GM12878 (cell line): ENCODE results near the gene GABRR1. TPM values are rescaled to one million over a fixed set of nuclear protein-coding genes. Genes with fewer than 3 reads are reported as not detected.

Experiments
- ATAC-seq: fragments of 200-7000 bp; cut with Tn5 transposase; 3 replicates; pipeline ENCODE4 v1.9.1; 2020; ENCODE audit warnings: mild to moderate bottlenecking, moderate library complexity
- BruUV-seq: library from RNA; stranded (reverse); fragments of 400-500 nt; replicated peaks from 2 replicates; lab custom pipeline; 2021; lab: Mats Ljungman, UMichigan
- CTCF ChIA-PET: fragments of 300-600 bp; sonication (Branson Sonifier 250); formaldehyde crosslinking; extraction: SDS; loops from one replicate; lab custom pipeline; 2021; ENCODE audit warnings: inconsistent platforms; lab: Yijun Ruan, JAX
- POLR2A ChIA-PET: fragments of 350-600 bp; formaldehyde crosslinking; extraction: SDS; loops from one replicate; lab custom pipeline; 2021; ENCODE audit warnings: inconsistent platforms; lab: Charles Lee
- RAD21 ChIA-PET: fragments of 300-600 bp; sonication (Branson Sonifier 250); formaldehyde crosslinking; loops from one replicate; lab custom pipeline; 2023; ENCODE audit warnings: antibody characterized with exemption; ENCODE audit not compliant: unreplicated experiment; lab: Charles Lee
- SMC1A ChIA-PET: fragments of 300-600 bp; sonication (Branson Sonifier 250); formaldehyde crosslinking; loops from one replicate; lab custom pipeline; 2023; ENCODE audit not compliant: unreplicated experiment, uncharacterized antibody; lab: Charles Lee
- DNase-seq: peaks from one replicate; pipeline ENCODE4 v3.0.0-alpha.2; 2011; ENCODE audit warnings: low read depth, low spot score
- FAIRE-seq: peaks from 3 replicates; lab custom pipeline; 2011; peaks lifted over from hg19 to GRCh38; lab: Jason Lieb, UNC
- H2AFZ ChIP-seq: 2 replicates; pipeline ENCODE4 v1.6.0; 2011; ENCODE audit warnings: low read depth, low read length, control low read depth; ENCODE audit not compliant: control insufficient read depth
- H3K27ac ChIP-seq: 2 replicates; pipeline ENCODE4 v1.5.1; 2011; ENCODE audit warnings: control low read depth; ENCODE audit not compliant: control insufficient read depth, insufficient read depth
- H3K27me3 ChIP-seq, 2 experiments: replicated peaks in 1 of 2; 2 replicates each; pipeline versions ENCODE4 v1.6.0 to v1.6.1; 2011; ENCODE audit warnings: low read length in 1 of 2; ENCODE audit not compliant: control insufficient read depth in 2 of 2, insufficient read depth in 2 of 2
- H3K36me3 ChIP-seq, 2 experiments: 2 replicates each; pipeline ENCODE4 v1.5.1; 2011; ENCODE audit warnings: low read length in 1 of 2; ENCODE audit not compliant: control insufficient read depth in 2 of 2, insufficient read depth in 2 of 2
- H3K4me1 ChIP-seq: 2 replicates; pipeline ENCODE4 v1.6.1; 2011; ENCODE audit warnings: mild to moderate bottlenecking, low read length, moderate library complexity, mixed read lengths; ENCODE audit not compliant: control insufficient read depth, insufficient read depth
- H3K4me2 ChIP-seq: 2 replicates; pipeline ENCODE4 v1.6.0; 2011; ENCODE audit warnings: control low read depth; ENCODE audit not compliant: control insufficient read depth, insufficient read depth
- H3K4me3 ChIP-seq: fragments of 200-600 bp; sonication (generic); 2 replicates; pipeline ENCODE4 v1.5.1; 2016
- H3K79me2 ChIP-seq: 2 replicates; pipeline ENCODE4 v1.6.0; 2011; ENCODE audit warnings: low read length; ENCODE audit not compliant: control insufficient read depth, insufficient read depth
- H3K9ac ChIP-seq: 2 replicates; pipeline ENCODE4 v1.8.0; 2011; ENCODE audit warnings: low read length, control low read depth, mixed read lengths; ENCODE audit not compliant: control insufficient read depth, insufficient read depth
- H3K9me3 ChIP-seq: replicated peaks from 3 replicates; pipeline ENCODE4 v1.5.1; 2011; ENCODE audit warnings: mild to moderate bottlenecking, low read length; ENCODE audit not compliant: control insufficient read depth, insufficient read depth
- H4K20me1 ChIP-seq: 2 replicates; pipeline ENCODE4 v1.6.0; 2011; ENCODE audit not compliant: control insufficient read depth, insufficient read depth
- DPF2 ChIP-seq: fragments of 450-650 bp; IDR thresholded peaks from 2 replicates; pipeline ENCODE4 v1.6.1; 2017; ENCODE audit warnings: mild to moderate bottlenecking
- GABPA ChIP-seq: IDR thresholded peaks from 2 replicates; pipeline ENCODE4 v1.6.1; 2014; ENCODE audit warnings: antibody characterized with exemption, low read depth, mild to moderate bottlenecking, inconsistent platforms
- MEF2B ChIP-seq: fragments of 450-650 bp; IDR thresholded peaks from 2 replicates; pipeline ENCODE4 v1.6.1; 2018; ENCODE audit warnings: mild to moderate bottlenecking, moderate library complexity; ENCODE audit not compliant: partially characterized antibody, poor library complexity, severe bottlenecking
- POLR2AphosphoS5 ChIP-seq: IDR thresholded peaks from 2 replicates; pipeline ENCODE4 v1.6.1; 2011; ENCODE audit warnings: mild to moderate bottlenecking, low read length, inconsistent platforms
- RCOR1 ChIP-seq: conservative IDR thresholded peaks from 2 replicates; pipeline ENCODE4 v1.6.1; 2012; ENCODE audit warnings: low read depth, low read length, improper control_type of control experiment
- RFX5 ChIP-seq: IDR thresholded peaks from 2 replicates; pipeline ENCODE4 v1.6.1; 2011; ENCODE audit warnings: low read depth, low read length, improper control_type of control experiment
- RUNX3 ChIP-seq: IDR thresholded peaks from 2 replicates; pipeline ENCODE4 v1.6.1; 2012; ENCODE audit warnings: low read length, inconsistent platforms
- SPI1 ChIP-seq: IDR thresholded peaks from 2 replicates; pipeline ENCODE4 v1.6.1; 2011; ENCODE audit warnings: low read depth, mild to moderate bottlenecking, low read length, moderate library complexity, borderline replicate concordance; ENCODE audit not compliant: insufficient read depth
- SREBF1 ChIP-seq: IDR thresholded peaks from 2 replicates; pipeline ENCODE4 v1.6.1; 2012; ENCODE audit warnings: mild to moderate bottlenecking, low read length
- WGBS: methylation state at CpG from one replicate; pipeline ENCODE4 v1.1.6; 2016; ENCODE audit warnings: low lambda C conversion rate; ENCODE audit not compliant: insufficient replicate concordance, insufficient coverage; ENCODE audit errors: missing lambda C conversion rate; 5-methylcytosine and 5-hydroxymethylcytosine counted together
- in situ Hi-C: fragments of 300-500 bp; cut with MboI; formaldehyde crosslinking; loops from 9 replicates; pipeline ENCODE4 v1.14.3; 2018; ENCODE audit warnings: mixed read lengths
- intact Hi-C: fragments of 100-400 bp; cut with micrococcal nuclease; formaldehyde crosslinking; loops from one replicate; pipeline ENCODE4 v1.14.2; 2022; ENCODE audit not compliant: unreplicated experiment
- polyA plus RNA-seq, 11 experiments: library from polyadenylated mRNA; depleted of rRNA in 4 of 11; unstranded in 6 of 11; stranded (reverse) in 5 of 11; fragments of >200 nt; fragmentation: Nextera tagmentation in 4 of 11; fragmentation: Illumina TruSeq in 1 of 11; extraction: Ambion mirVana in 4 of 11; extraction: Trizol in 1 of 11; gene quantifications; 1 replicate in 1 of 11; 2 replicates in 10 of 11; pipeline versions ENCODE4 v1.2.1 to v1.2.3, GENCODE V29; 2011 to 2016; ENCODE audit warnings: inconsistent platforms in 2 of 11, missing spikeins in 2 of 11, low read depth in 1 of 11
- total RNA-seq, 4 experiments: library from RNA; depleted of rRNA in 3 of 4; stranded (reverse); fragments of >200 nt in 3 of 4; fragmentation: Illumina TruSeq in 1 of 4; extraction: Trizol in 1 of 4; gene quantifications; 2 replicates each; pipeline versions ENCODE4 v1.2.1 to v1.2.3, GENCODE V29; 2013 to 2021
- TF ChIP-seq, protein P1 (sequence below): fragments of 450-650 bp; formaldehyde crosslinking; IDR thresholded peaks from 2 replicates; pipeline ENCODE4 v1.4.0; 2020; ENCODE audit warnings: mild to moderate bottlenecking, moderate library complexity
- TF ChIP-seq, protein P2 (sequence below): IDR thresholded peaks from 2 replicates; pipeline ENCODE4 v1.6.1; 2011; ENCODE audit warnings: mild to moderate bottlenecking, low read depth, low read length, moderate library complexity; ENCODE audit not compliant: insufficient replicate concordance
- TF ChIP-seq, protein P3 (sequence below): IDR thresholded peaks from 2 replicates; pipeline ENCODE4 v1.6.1; 2012; ENCODE audit warnings: low read depth, low read length, improper control_type of control experiment
- TF ChIP-seq, protein P4 (sequence below), 3 experiments: IDR thresholded peaks in 2 of 3; conservative IDR thresholded peaks in 1 of 3; 2 replicates each; pipeline ENCODE4 v1.5.1; 2011; ENCODE audit warnings: low read depth in 3 of 3, low read length in 3 of 3, mild to moderate bottlenecking in 3 of 3, control low read depth in 2 of 3, moderate library complexity in 2 of 3, inconsistent platforms in 1 of 3, mixed read lengths in 1 of 3; ENCODE audit not compliant: control insufficient read depth in 2 of 3, insufficient read depth in 1 of 3; ENCODE audit errors: extremely low read depth in 1 of 3

Gene GABRR1
- total and polyA plus RNA-seq, 10 of the 15 experiments (the other 5 are each of a cell fraction or from before 2014, with no cell fraction given), result not detected

DNA sequence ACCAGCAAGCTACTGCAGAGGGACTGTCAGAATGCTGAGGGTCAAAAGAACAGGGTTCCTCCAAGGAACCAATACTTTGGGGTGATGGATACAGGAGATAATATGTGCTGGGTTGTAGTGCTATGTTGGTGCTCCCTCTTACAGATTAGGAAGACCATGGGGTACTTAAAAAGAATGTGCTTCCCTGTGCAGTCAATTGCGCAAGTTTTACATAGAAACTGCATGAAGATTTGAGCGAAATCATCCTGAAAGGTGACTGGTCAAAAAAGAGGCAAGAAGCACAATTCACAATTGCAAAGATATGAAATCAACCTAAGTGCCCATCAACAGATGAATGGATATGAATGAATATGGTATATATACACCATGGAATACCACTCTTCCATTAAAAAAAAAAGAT lies 33.9 kb downstream of the GABRR1 start:
- SMC1A ChIA-PET, result interaction anchor here (1.1 kb wide), 1 partner anchor 30 kb away, joined by 3 read pairs; no protein-coding TSS in a partner anchor
- POLR2A ChIA-PET, result no interaction called here
- FAIRE-seq (no peak), DNase-seq (no peak), ATAC-seq (no peak)
- RAD21 ChIA-PET, result no interaction called here
- no TSS peak for BruUV-seq
- intact Hi-C loops (no loop called here), in situ Hi-C loops (no loop called here)
- Histone ChIP-seq H3K9me3 (no peaks in the 10 kb centered on the region), H3K4me3 (no peak overlapping the region), H3K4me2 (no peak overlapping the region), H3K27me3 (peaks cover 2% of the 10 kb centered on the region in 2 experiments; a peak in 3 of 4 replicates), H3K79me2 (no peaks in the 10 kb centered on the region), H2AFZ (no peak overlapping the region), H3K27ac (no peak overlapping the region), H4K20me1 (no peaks in the 10 kb centered on the region), H3K4me1 (no peaks in the 10 kb centered on the region), H3K36me3 (no peaks in the 10 kb centered on the region), H3K9ac (no peak overlapping the region)
- WGBS, result 23% methylated on average over 2 of the region's 2 CpGs
- CTCF ChIA-PET, result no interaction called here
- TF ChIP-seq POLR2AphosphoS5 (no peak), MEF2B (no peak), RFX5 (no peak), GABPA (no peak), SREBF1 (no peak), DPF2 (no peak), RCOR1 (no peak), RUNX3 (no peak), SPI1 (no peak)
- TF ChIP-seq, protein P1, sequence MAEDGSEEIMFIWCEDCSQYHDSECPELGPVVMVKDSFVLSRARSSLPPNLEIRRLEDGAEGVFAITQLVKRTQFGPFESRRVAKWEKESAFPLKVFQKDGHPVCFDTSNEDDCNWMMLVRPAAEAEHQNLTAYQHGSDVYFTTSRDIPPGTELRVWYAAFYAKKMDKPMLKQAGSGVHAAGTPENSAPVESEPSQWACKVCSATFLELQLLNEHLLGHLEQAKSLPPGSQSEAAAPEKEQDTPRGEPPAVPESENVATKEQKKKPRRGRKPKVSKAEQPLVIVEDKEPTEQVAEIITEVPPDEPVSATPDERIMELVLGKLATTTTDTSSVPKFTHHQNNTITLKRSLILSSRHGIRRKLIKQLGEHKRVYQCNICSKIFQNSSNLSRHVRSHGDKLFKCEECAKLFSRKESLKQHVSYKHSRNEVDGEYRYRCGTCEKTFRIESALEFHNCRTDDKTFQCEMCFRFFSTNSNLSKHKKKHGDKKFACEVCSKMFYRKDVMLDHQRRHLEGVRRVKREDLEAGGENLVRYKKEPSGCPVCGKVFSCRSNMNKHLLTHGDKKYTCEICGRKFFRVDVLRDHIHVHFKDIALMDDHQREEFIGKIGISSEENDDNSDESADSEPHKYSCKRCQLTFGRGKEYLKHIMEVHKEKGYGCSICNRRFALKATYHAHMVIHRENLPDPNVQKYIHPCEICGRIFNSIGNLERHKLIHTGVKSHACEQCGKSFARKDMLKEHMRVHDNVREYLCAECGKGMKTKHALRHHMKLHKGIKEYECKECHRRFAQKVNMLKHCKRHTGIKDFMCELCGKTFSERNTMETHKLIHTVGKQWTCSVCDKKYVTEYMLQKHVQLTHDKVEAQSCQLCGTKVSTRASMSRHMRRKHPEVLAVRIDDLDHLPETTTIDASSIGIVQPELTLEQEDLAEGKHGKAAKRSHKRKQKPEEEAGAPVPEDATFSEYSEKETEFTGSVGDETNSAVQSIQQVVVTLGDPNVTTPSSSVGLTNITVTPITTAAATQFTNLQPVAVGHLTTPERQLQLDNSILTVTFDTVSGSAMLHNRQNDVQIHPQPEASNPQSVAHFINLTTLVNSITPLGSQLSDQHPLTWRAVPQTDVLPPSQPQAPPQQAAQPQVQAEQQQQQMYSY (CRISPR knock-in tag), result no peak
- TF ChIP-seq, protein P2, sequence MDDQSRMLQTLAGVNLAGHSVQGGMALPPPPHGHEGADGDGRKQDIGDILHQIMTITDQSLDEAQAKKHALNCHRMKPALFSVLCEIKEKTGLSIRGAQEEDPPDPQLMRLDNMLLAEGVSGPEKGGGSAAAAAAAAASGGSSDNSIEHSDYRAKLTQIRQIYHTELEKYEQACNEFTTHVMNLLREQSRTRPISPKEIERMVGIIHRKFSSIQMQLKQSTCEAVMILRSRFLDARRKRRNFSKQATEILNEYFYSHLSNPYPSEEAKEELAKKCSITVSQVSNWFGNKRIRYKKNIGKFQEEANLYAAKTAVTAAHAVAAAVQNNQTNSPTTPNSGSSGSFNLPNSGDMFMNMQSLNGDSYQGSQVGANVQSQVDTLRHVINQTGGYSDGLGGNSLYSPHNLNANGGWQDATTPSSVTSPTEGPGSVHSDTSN, result no peak
- TF ChIP-seq, protein P3, sequence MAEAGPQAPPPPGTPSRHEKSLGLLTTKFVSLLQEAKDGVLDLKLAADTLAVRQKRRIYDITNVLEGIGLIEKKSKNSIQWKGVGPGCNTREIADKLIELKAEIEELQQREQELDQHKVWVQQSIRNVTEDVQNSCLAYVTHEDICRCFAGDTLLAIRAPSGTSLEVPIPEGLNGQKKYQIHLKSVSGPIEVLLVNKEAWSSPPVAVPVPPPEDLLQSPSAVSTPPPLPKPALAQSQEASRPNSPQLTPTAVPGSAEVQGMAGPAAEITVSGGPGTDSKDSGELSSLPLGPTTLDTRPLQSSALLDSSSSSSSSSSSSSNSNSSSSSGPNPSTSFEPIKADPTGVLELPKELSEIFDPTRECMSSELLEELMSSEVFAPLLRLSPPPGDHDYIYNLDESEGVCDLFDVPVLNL, result no peak
- TF ChIP-seq, protein P4, sequence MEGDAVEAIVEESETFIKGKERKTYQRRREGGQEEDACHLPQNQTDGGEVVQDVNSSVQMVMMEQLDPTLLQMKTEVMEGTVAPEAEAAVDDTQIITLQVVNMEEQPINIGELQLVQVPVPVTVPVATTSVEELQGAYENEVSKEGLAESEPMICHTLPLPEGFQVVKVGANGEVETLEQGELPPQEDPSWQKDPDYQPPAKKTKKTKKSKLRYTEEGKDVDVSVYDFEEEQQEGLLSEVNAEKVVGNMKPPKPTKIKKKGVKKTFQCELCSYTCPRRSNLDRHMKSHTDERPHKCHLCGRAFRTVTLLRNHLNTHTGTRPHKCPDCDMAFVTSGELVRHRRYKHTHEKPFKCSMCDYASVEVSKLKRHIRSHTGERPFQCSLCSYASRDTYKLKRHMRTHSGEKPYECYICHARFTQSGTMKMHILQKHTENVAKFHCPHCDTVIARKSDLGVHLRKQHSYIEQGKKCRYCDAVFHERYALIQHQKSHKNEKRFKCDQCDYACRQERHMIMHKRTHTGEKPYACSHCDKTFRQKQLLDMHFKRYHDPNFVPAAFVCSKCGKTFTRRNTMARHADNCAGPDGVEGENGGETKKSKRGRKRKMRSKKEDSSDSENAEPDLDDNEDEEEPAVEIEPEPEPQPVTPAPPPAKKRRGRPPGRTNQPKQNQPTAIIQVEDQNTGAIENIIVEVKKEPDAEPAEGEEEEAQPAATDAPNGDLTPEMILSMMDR (IDR thresholded peaks at IDR 0.05 in 2 of 3, conservative IDR thresholded peaks at IDR 0.05 in 1 of 3; ENCODE audit: control insufficient read depth in 2 of 3, extremely low read depth in 1 of 3, insufficient read depth in 1 of 3, low read depth in 3 of 3, low read length in 3 of 3), result no peak
